HG03432 (cell line): ENCODE measurements around the gene KIAA1671.
"Not testable (repeated sequence)": the region's sequence is repeated elsewhere in the genome, so short reads cannot be mapped to it uniquely, and the experiment has no call there.

ENCODE experiments used
- ATAC-seq: cut with Tn5 transposase; IDR thresholded peaks from one replicate; pipeline ENCODE4 v1.9.1; 2021; ENCODE audit warnings: mild to moderate bottlenecking, moderate library complexity; ENCODE audit not compliant: unreplicated experiment

The KIAA1671 gene

DNA sequence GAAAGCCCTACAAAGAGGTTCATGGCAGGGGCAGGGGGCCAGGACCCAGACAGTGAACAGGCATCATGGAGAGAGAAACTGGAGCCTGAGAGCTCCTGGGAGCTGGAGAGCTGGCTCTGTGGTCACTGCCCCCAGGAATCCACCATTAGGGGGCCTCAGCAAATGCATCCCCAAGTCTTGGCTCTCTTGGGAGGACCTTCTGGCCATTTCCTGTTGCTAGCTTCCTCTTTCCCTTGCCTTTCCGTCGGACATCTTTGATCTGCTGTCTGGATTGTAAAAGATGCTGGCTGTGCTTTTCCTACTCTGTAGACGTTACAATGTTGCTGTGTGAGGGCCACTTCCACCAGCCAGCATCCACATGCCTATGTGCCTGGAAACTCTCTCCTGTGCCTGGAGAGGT lies 259.8 kb downstream of the KIAA1671 start:
- no peak for ATAC-seq

GRCh38 chr22:25213221-25213620 lies 260.7 kb downstream of the KIAA1671 start:
- no peak for ATAC-seq

DNA sequence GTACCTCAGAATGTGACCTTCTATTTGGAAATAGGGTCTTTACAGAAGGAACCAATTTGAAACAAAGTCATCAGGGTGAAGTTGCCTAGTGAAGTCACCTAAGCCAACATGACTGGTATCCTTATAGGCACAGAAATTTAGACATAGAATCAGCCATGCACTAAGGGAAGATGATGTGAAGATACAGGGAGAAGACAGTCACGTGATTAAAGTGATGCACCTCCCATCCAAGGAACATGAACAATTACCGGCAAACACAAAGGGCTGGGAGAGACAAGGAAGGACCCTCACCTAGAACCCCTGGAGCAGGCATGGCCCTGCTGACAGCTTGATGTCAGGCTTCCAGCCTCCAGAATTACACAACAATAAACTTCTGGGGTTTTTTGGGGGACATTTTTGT lies 263.7 kb downstream of the KIAA1671 start:
- no peak for ATAC-seq

GRCh38 chr22:25219211-25219689 lies 266.7 kb downstream of the KIAA1671 start, which contains the start of gene CRYBB2:
Gene CRYBB2, plus strand, starts transcription at chr22:25219639. Its CDS starts 1,791 bp downstream, at chr22:25221430.
- ATAC-seq: no peak

DNA sequence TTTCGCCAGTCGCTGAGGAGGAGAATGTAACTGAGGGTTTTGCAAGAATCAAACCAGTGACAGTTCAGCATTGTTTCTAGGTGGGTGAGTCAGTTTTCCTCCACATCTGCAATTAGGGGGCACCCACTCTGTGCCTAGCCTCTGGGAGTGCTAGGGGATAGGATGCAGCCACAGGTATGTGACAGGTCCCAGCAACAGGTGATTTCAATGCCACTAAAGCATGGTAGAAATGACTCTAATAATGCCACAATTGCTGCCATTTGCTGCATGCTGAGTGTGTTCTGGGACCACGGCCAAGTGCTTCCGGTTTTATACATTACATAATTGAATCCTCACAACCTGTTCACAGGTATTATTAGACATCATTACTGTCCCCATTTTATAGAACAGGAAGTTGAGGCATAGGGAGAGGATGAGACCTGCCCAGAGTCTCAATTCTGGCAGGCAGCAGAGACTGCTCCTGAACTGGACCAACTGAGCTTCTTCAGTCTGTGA lies 267.5 kb downstream of the KIAA1671 start:
- no peak for ATAC-seq

DNA sequence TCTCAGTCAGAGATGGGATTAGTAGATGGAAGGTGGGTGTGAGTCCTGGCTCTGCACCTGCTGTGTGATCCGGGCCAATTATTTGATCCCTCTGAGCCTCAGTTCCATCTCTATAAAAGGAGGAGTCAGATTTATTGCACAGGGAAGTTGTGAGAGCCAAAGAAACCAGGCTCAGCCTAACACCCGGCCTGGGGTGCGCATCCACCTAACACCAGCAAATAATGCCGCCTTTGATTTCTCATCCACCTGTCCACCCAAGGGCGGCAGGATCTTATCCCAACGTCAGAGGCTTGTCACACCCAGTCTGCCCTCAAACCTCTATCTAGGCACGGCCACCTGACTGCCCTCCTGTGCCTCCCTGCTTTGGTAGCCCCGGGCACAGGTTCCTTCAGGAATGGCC lies 269.3 kb downstream of the KIAA1671 start:
- ATAC-seq: no peak

DNA sequence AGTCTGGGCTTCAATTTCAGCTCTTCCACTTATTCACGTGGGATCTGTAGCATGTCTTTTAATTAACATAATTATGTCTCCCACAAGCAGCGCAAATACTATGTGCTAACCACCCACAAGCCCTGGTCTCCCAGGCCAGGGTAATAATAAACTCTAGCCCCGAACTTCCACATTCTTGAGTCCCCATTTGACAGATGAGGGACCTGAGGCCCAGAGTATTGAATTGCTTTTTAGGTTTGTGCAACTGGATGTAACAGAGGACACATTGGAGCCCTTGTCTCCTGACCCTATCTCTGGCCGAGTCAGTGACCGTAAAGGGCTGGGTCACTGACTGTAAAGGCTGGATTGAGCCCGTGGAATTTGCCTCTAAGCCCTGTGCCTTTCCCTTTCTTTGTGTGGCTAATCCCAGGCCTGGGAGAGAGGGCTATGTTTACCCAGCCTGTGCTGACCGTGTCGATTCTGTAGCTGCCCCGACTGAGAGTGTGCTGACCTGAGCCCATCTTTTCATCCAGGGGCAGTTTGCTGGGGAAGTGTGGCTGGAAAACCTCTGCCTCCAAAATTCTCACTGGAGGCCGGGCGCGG lies 270.8 kb downstream of the KIAA1671 start:
- ATAC-seq: no peak

- ATAC-seq: no peak
Observed at GRCh38 chr22:25228822-25229221, 276.3 kb downstream of the KIAA1671 start.

DNA sequence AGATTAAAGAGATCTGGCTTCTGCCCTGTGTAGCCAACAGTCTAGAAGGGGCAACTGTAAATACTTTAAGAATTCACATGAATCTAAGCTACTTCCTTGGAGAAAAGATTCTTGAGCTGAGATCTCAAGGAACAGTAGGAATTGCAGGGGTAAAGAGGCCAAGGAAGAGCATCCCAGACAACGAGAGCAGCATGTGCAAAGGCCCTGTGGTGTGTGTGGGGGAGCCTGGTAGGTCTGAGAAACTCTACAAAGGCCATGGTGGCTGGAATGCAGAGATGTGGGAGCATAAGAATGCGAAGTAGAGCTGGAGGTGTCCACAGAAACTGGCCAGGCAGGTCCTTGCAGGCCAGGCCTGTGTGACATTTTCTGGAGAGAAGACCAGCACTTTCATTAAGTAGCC lies 278.2 kb downstream of the KIAA1671 start:
- ATAC-seq: not testable (repeated sequence)

DNA sequence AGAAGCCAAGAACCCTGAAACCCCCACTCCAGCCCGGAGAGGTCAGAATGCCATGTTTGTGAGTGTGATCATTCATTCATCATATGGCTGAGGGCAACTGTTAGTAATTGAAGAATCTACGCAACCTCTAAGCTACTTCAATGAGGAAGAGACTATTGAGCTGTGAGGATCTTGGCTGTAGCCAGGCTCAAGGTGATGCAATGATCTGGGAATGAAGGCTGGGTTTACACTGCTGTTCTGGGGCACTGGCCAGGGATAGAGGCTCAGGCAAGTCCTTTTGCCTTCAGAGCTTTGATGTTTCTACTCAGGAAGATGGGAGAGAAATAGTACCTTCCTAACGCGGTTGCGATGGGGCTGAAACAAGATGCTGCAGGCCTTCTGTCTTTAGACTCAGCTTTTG lies 279.8 kb downstream of the KIAA1671 start:
- no peak for ATAC-seq

DNA sequence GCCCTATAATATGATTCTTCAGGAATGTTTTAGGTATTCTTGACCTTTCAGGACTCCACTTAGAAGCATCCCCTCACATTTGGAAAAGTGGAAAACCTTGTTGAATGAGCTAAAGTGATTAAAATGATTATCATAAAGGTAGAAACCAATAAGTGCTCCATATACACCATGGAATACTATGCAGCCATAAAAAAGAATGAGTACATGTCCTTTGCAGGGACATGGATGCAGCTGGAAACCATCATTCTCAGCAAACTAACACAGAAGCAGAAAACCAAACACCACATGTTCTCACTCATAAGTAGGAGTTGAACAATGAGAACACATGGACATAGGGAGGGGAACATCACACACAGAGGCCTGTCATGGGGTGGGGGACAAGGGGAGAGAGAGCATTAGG lies 281.2 kb downstream of the KIAA1671 start:
- not testable (repeated sequence) for ATAC-seq

DNA sequence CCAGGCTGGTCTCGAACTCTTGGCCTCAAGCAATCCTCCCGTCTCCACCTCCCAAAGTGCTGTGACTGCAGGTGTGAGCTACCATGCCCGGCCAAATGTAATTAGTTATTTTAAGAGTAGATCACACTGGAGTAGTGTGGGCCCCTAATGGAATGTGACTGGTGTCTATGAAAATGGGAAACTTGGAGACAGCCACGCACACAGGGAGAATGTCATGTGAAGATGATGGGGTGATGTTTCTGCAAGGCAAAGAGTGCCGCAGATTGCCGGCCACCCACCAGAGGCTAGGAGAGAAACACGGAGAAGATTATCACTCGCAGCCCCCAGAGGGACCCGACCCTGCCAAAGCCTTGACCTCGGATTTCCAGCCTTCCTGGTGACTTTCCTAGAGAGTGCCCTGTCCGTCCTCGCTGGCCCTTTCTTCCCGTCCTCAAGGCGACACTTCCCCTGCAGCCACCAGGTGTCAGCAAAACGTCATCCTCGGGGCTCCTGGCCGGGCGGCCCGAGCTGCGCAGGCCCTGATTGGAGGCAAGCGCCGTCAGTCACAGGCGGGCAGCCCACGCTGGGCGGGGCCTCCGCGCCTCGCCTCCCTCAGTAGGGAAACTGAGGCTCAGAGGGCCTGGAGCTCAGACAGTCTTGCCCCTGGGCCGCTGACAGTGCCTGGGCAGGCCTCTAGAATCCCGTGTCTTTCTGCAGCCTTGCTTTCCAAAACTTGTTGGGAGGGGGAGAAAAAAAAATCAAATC lies 283.2 kb downstream of the KIAA1671 start:
- no peak for ATAC-seq

GRCh38 chr22:25236417-25236816 lies 283.9 kb downstream of the KIAA1671 start:
- ATAC-seq: no peak

DNA sequence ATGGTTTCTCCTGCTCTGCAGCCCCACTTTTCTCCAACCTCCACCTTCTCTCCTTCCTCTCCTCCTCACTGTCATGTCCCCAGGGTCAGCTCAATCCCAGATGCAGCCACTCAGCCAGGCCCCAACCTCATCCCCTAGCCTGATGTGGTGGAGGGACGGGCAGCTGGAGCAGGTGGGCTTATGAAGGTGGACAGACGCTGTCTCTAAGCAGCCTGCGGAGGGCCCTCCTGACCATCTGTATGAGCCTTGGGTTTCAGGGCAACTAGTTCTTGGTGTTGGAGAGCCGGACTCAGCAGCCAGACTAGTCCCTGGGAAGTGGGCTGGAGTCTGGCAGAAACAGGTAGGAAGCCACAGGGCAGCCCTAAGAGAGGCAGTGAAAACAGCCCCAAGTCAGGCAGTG lies 285.0 kb downstream of the KIAA1671 start:
- no peak for ATAC-seq

DNA sequence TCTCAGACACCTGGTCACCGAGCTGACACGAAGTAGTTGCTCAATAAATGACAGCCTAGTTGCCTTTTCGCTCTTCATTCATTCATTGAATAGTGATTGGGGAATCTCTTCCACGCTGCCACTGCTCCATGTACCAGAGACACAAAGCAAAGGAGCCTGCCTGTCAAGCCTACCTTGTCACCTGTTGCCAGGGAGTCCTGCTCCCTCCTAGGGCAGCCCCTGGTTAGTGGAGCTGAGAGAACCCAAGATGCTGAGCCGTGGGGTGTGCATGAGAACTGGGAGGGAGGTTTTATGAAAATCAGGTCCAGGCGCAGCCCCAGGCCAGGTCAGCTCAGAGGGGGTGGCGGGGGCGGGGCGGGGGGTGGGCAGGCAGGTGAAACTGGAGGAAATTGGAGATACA lies 285.5 kb downstream of the KIAA1671 start:
- not testable (repeated sequence) for ATAC-seq
